Measurements from ENCODE around the gene MBNL1.

Gene MBNL1

GRCh38 chr3:152256851-152257562, 11.7 kb upstream of the MBNL1 start:
- TF ChIP-seq CTCF (IDR thresholded peaks at IDR 0.05; ENCODE audit: borderline replicate concordance, control extremely low read depth, extremely low read depth, insufficient read depth, missing control alignments): no peak
- in situ Hi-C loops (cut with MboI; ENCODE audit: low sequenced_read_pairs, unreplicated experiment): no loop called here
- no peak for DNase-seq (ENCODE audit: low spot score)

GRCh38 chr3:152257563-152258035, 11.1 kb upstream of the MBNL1 start:
- peak; percentile 28 for DNase-seq (ENCODE audit: low spot score)
- no peak for TF ChIP-seq CTCF (IDR thresholded peaks at IDR 0.05; ENCODE audit: borderline replicate concordance, control extremely low read depth, extremely low read depth, insufficient read depth, missing control alignments)
- in situ Hi-C loops (cut with MboI; ENCODE audit: low sequenced_read_pairs, unreplicated experiment): no loop called here

- DNase-seq (ENCODE audit: low spot score): no peak
- no peak for TF ChIP-seq CTCF (IDR thresholded peaks at IDR 0.05; ENCODE audit: borderline replicate concordance, control extremely low read depth, extremely low read depth, insufficient read depth, missing control alignments)
- in situ Hi-C loops (cut with MboI; ENCODE audit: low sequenced_read_pairs, unreplicated experiment): no loop called here
Observed at GRCh38 chr3:152258448-152259393, 10.0 kb upstream of the MBNL1 start.

- no peak for TF ChIP-seq CTCF (IDR thresholded peaks at IDR 0.05; ENCODE audit: borderline replicate concordance, control extremely low read depth, extremely low read depth, insufficient read depth, missing control alignments)
- no peak for DNase-seq (ENCODE audit: low spot score)
- in situ Hi-C loops (cut with MboI; ENCODE audit: low sequenced_read_pairs, unreplicated experiment): no loop called here
Observed at GRCh38 chr3:152259468-152259867, 9.3 kb upstream of the MBNL1 start.

- no peak for TF ChIP-seq CTCF (IDR thresholded peaks at IDR 0.05; ENCODE audit: borderline replicate concordance, control extremely low read depth, extremely low read depth, insufficient read depth, missing control alignments)
- in situ Hi-C loops (cut with MboI; ENCODE audit: low sequenced_read_pairs, unreplicated experiment): no loop called here
- no peak for DNase-seq (ENCODE audit: low spot score)
Observed at GRCh38 chr3:152260026-152260425, 8.7 kb upstream of the MBNL1 start.

- no peak for DNase-seq (ENCODE audit: low spot score)
- no peak for TF ChIP-seq CTCF (IDR thresholded peaks at IDR 0.05; ENCODE audit: borderline replicate concordance, control extremely low read depth, extremely low read depth, insufficient read depth, missing control alignments)
- in situ Hi-C loops (cut with MboI; ENCODE audit: low sequenced_read_pairs, unreplicated experiment): no loop called here
Observed at GRCh38 chr3:152260529-152260928, 8.2 kb upstream of the MBNL1 start.

All from GM13976 (cell line).